Subcutaneous abdominal adipose tissue (tissue), 5 donors: ENCODE measurements around the gene VCAN.
A peak's percentile ranks its signal among the peaks of the same experiment; 100 is the strongest.

Experiments used
- H3K27ac ChIP-seq: one replicate; pipeline ENCODE4 v1.7.0; 2013; ENCODE audit warnings: low read depth, mild to moderate bottlenecking, inconsistent platforms, low read length, moderate library complexity
- H3K27me3 ChIP-seq, 5 donors: one replicate each; pipeline ENCODE4 v1.7.0; 2013; ENCODE audit warnings: low read length in 5 of 5, inconsistent platforms in 1 of 5; ENCODE audit not compliant: control insufficient read depth in 5 of 5, insufficient read depth in 4 of 5
- H3K36me3 ChIP-seq, 5 donors: one replicate each; pipeline ENCODE4 v1.7.0; 2013; ENCODE audit warnings: low read length in 5 of 5; ENCODE audit not compliant: control insufficient read depth in 5 of 5, insufficient read depth in 5 of 5
- H3K4me1 ChIP-seq, 5 donors: one replicate each; pipeline ENCODE4 v1.7.0; 2013; ENCODE audit warnings: low read length in 5 of 5, mild to moderate bottlenecking in 3 of 5, moderate library complexity in 1 of 5; ENCODE audit not compliant: control insufficient read depth in 5 of 5, insufficient read depth in 5 of 5
- H3K4me3 ChIP-seq, 5 donors: one replicate each; pipeline ENCODE4 v1.7.0; 2013; ENCODE audit warnings: low read length in 5 of 5, low read depth in 1 of 5
- H3K9ac ChIP-seq, 5 donors: one replicate each; pipeline ENCODE4 v1.7.0; 2013; ENCODE audit warnings: low read length in 5 of 5, mild to moderate bottlenecking in 4 of 5, moderate library complexity in 3 of 5
- H3K9me3 ChIP-seq, 5 donors: one replicate each; pipeline ENCODE4 v1.7.0; 2013; ENCODE audit warnings: low read length in 5 of 5; ENCODE audit not compliant: control insufficient read depth in 5 of 5
- donor health status: healthy.
- donor health status: healthy.
- donor health status: healthy.
- donor health status: healthy.
- donor health status: healthy.

The VCAN gene

DNA sequence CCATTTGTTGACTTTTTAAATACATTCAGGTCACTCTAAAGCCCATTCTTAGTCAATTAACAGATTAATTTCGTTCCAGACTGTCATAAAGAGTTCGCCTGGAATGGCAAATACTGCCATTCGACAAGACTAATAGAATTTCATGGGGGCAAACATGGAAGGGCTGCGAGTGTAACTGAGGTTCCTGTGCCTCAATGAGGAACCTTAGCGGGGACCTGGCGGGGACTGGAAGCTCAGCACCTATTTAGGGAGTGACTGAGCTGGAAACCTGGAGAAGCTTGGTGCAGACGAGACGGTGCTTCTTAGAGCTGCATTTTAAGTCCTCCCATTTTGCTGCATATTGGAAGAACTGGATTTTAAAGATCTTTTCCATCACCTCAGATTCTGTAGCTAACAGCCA is 3.4 kb downstream of the VCAN start:
- Histone ChIP-seq H3K27ac (peak overlapping the region; percentile 10), H3K4me3 (peak overlapping the region; percentile 54 to 80 (median 74)), H3K36me3 (no peaks in the 10 kb centered on the region), H3K4me1 (peaks cover 2 to 47% (median 40%) of the 10 kb centered on the region in 5 donors), H3K9me3 (no peaks in the 10 kb centered on the region), H3K27me3 (peaks cover 10 to 37% (median 21%) of the 10 kb centered on the region in 5 donors), H3K9ac (peak overlapping the region in 2 of 5 donors; percentile 10 to 57)

DNA sequence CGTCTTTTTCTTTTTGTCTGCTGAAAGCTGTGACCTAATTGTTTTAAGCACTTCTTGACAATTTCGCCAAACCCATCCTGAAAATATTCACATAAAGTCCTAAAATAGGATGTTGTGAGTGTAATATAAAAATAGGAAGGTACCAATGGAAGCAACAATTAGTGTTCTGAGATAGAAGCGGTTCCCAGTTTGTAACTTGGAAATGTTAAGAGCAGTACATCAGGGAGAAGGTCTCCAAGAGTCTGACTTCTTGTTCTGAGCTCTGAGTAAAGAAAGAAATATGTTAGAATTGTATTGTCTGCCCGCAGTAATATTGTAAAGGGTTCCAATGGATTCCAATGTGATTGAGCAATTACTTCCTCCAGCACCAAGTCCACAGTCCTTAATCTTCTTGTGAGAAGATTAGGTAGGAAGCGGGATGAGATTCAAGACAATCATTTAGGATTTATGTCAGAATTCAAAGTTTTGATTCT is 3.9 kb downstream of the VCAN start:
- no peak overlapping the region for H3K9ac ChIP-seq
- no peak overlapping the region for H3K27ac ChIP-seq
- H3K9me3 ChIP-seq: no peaks in the 10 kb centered on the region
- peaks cover 10 to 36% (median 21%) of the 10 kb centered on the region in 5 donors for H3K27me3 ChIP-seq
- H3K4me1 ChIP-seq: peaks cover 2 to 47% (median 40%) of the 10 kb centered on the region in 5 donors
- H3K36me3 ChIP-seq: no peaks in the 10 kb centered on the region
- peak overlapping the region; percentile 54 to 80 (median 74) for H3K4me3 ChIP-seq

DNA sequence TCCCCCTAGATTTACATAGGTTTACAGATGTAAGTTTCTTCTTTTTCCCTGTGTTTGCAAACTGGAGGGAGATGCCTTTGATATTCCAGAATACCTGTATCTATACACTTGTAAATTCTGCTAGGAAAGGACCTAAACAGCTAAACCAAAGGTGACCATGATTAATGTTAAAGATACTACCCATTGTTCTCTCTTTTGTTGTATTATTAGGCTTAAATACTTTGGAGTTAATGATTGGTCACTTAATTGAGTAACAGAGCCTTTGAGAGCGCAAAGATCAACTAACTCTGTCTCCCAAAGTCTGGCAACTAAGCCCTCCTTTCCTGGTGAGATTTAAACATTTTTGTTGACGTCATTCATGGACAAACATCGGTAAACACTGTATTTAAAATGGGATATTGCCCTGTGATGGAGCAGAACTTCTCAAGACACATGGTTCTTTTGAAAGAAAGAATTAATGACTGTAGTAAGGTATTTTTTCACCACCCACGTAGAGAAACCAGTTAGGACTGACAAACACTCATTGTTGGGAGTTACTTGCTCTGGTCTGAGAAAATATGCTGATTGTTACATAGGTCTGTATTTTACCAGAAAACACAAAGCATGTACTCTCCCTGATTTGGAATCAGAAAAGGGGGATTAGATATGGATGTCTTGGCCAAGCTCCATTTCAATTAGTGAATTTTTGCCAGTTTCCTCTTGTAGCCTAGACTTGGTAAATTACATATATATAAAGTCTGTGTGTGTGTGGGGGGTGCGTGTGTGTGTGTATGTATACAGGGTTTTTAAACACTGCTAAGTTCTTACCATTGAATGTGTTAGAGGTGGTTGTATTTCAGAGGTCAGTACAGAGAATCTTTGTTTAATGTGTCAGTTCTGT is 4.6 kb downstream of the VCAN start:
- Histone ChIP-seq H3K27me3 (peaks cover 4 to 29% (median 18%) of the 10 kb centered on the region in 5 donors), H3K36me3 (no peaks in the 10 kb centered on the region), H3K4me3 (no peak overlapping the region), H3K27ac (no peak overlapping the region), H3K9ac (no peak overlapping the region), H3K9me3 (no peaks in the 10 kb centered on the region), H3K4me1 (peaks cover 2 to 42% (median 39%) of the 10 kb centered on the region in 5 donors)

DNA sequence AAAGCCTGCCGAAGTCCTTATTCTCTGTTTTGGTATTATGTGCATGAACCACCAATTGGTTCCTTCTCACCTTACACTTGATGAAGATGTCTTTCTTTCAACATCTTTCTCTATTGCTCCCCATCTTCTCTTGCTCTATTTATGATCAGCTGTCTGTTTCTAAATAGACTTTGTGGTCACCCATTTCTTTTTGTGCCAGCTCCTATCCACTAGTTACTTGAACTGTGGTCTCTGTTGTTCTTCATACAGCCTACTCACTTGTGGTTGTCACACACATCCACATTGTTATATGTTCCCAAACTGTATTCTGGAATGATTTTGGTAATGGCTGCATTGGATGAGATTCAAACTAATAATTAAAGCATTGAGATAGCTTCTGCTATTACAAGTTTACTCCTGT is 11.4 kb downstream of the VCAN start:
- no peaks in the 10 kb centered on the region for H3K4me1 ChIP-seq

DNA sequence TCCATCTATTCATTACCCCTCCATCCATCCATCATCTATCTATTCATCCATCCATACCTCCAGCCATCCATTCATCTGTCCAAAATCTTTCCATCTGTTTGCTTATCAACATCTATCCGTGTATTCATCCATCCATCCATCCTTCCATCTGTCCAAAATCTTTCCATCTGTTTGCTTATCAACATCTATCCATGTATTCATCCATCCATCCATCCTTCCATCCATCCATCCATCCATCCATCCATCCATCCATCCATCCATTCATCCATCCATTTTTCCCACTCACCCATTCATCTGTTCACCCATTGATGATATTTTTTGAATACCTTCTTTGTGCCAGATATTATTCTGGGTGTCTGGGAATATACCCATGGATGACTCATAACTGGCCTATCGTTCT is 12.8 kb downstream of the VCAN start:
- H3K9ac ChIP-seq: no peak overlapping the region
- no peak overlapping the region for H3K4me3 ChIP-seq
- peaks cover 0 to 3% (median 0%) of the 10 kb centered on the region in 5 donors for H3K36me3 ChIP-seq
- no peak overlapping the region for H3K27ac ChIP-seq
- H3K9me3 ChIP-seq: no peaks in the 10 kb centered on the region
- no peaks in the 10 kb centered on the region for H3K27me3 ChIP-seq
- no peaks in the 10 kb centered on the region for H3K4me1 ChIP-seq

More for the DNA sequence above, 11.4 kb downstream of the VCAN start:
- Histone ChIP-seq H3K4me3 (no peak overlapping the region), H3K9ac (no peak overlapping the region), H3K27me3 (no peaks in the 10 kb centered on the region), H3K36me3 (peaks cover 0 to 3% (median 0%) of the 10 kb centered on the region in 5 donors), H3K9me3 (no peaks in the 10 kb centered on the region), H3K27ac (no peak overlapping the region)

DNA sequence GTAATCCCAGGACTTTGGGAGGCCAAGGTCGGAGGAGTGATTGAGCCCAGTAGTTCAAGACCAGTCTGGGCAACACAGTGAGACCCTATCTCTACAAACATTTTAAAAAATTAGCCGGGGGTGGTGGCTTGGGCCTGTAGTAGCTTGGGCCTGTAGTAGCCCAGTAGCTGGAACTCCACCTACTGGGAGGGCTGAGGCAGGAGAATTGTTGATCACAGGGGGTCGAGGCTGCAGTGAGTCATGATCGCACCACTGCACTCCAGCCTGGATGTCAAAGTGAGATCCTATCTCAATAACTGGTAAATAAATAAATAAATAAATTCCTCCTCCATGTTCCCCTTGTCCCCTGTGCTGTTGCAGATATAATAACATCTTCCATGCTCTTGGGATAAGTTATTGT is 14.3 kb downstream of the VCAN start:
- Histone ChIP-seq H3K27me3 (no peaks in the 10 kb centered on the region), H3K36me3 (peaks cover 0 to 4% (median 0%) of the 10 kb centered on the region in 5 donors), H3K27ac (no peak overlapping the region), H3K9ac (no peak overlapping the region), H3K4me1 (no peaks in the 10 kb centered on the region), H3K4me3 (no peak overlapping the region), H3K9me3 (no peaks in the 10 kb centered on the region)

DNA sequence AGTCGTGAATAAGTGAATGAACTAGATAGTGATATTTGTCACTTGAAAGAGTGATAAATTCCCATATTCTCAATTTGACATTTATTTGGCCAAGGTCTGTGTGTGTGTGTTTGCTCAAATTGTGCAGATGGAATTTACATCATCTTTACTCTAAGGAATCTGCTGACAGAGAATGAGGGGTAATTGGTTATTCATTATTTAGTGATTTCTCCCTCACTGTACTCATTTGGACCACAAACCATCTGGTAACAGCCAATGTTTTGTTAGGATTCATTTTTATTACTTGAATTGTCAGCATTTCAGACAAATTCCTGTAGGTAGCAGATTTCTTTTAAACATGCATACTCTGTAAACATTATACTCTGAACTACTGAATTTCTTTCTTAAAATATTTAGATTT is 15.6 kb downstream of the VCAN start:
- Histone ChIP-seq H3K4me1 (no peaks in the 10 kb centered on the region), H3K27me3 (no peaks in the 10 kb centered on the region), H3K9ac (no peak overlapping the region), H3K27ac (no peak overlapping the region), H3K9me3 (no peaks in the 10 kb centered on the region), H3K4me3 (no peak overlapping the region), H3K36me3 (peaks cover 0 to 4% (median 0%) of the 10 kb centered on the region in 5 donors)

DNA sequence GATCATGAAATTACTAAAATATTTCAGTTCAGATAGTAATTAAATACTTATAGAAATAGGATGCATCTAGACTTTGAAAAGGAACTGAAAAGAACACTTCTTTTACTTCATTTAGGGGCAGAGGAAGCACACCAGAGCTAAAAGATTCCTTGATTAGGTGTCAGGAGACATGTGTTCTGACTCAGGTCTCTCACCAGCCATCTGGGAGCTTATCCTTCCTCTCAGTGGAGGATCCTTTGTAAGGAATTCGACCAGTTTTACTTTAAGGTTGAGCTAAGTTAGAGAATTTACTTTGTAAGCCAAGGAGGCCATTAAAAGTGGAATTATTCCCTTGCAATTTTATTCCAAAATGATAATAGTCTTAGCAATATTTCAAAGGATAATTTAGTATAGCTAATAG is 16.7 kb downstream of the VCAN start:
- Histone ChIP-seq H3K9ac (no peak overlapping the region), H3K4me1 (no peaks in the 10 kb centered on the region), H3K9me3 (no peaks in the 10 kb centered on the region), H3K36me3 (peaks cover 0 to 4% (median 0%) of the 10 kb centered on the region in 5 donors), H3K27ac (no peak overlapping the region), H3K4me3 (no peak overlapping the region), H3K27me3 (no peaks in the 10 kb centered on the region)

DNA sequence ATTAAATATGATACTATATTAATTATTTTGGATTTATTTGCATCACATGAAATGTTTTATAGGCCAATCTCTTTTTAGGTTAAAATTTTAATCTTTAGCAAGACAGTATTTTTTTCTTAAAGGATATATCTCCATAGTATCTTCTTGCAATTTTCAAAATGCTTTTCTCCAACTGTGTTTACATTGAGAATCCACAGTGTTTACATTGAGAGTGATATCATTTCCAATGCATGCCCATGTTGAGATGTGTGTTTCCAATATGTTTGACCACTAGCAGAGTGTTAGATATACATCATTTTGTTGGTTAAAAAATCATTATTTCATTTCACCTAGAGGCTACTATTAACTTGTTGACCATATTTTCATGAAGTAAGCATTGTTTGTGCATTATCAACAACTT is 17.3 kb downstream of the VCAN start:
- Histone ChIP-seq H3K27ac (no peak overlapping the region), H3K9me3 (no peaks in the 10 kb centered on the region), H3K4me3 (no peak overlapping the region), H3K4me1 (no peaks in the 10 kb centered on the region), H3K9ac (no peak overlapping the region), H3K27me3 (no peaks in the 10 kb centered on the region), H3K36me3 (peaks cover 0 to 4% (median 0%) of the 10 kb centered on the region in 5 donors)

DNA sequence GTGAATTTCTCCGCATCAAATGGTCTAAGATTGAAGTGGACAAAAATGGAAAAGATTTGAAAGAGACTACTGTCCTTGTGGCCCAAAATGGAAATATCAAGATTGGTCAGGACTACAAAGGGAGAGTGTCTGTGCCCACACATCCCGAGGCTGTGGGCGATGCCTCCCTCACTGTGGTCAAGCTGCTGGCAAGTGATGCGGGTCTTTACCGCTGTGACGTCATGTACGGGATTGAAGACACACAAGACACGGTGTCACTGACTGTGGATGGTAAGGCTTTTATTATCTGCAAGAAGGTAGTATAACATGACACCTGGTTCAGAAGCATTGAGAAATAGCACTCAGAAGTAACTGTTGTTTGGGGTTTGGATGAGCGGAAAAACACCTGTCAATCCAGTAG is 18.7 kb downstream of the VCAN start:
- Histone ChIP-seq H3K4me1 (no peaks in the 10 kb centered on the region), H3K36me3 (peaks cover 0 to 4% (median 0%) of the 10 kb centered on the region in 5 donors), H3K9me3 (no peaks in the 10 kb centered on the region), H3K27me3 (no peaks in the 10 kb centered on the region), H3K4me3 (no peak overlapping the region), H3K9ac (no peak overlapping the region), H3K27ac (no peak overlapping the region)
